ENCODE measurements around the gene DDX4. TPM values are rescaled to one million over a fixed set of nuclear protein-coding genes. Genes with fewer than 3 reads are reported as not detected.

The DDX4 gene
- total RNA-seq, 4 donors from 2014 or later = 0.21 TPM; not detected in 3

- 91% methylated on average over 3 of the region's 3 CpGs for WGBS, 2 donors
- Histone ChIP-seq H3K4me3 (no peak overlapping the region), H3K36me3 (peaks cover 0 to 16% (median 0%) of the 10 kb centered on the region in 3 donors), H3K9me3 (no peaks in the 10 kb centered on the region), H3K27me3 (no peaks in the 10 kb centered on the region), H3K4me1 (no peaks in the 10 kb centered on the region), H3K27ac (no peak overlapping the region)
- TF ChIP-seq CTCF (IDR thresholded peaks at IDR 0.05) = no peak
- TF ChIP-seq POLR2A (IDR thresholded peaks at IDR 0.05) = no peak
- no peak for TF ChIP-seq EP300 (IDR thresholded peaks at IDR 0.05)
- no peak for DNase-seq (ENCODE audit: low spot score in 2 of 2)
Observed at GRCh38 chr5:55699041-55699688, 38.7 kb upstream of the DDX4 start.

GRCh38 chr5:55700745-55701144, 37.1 kb upstream of the DDX4 start:
- Histone ChIP-seq H3K9me3 (no peaks in the 10 kb centered on the region), H3K27me3 (no peaks in the 10 kb centered on the region), H3K27ac (no peak overlapping the region), H3K36me3 (peaks cover 0 to 16% (median 0%) of the 10 kb centered on the region in 3 donors), H3K4me3 (no peak overlapping the region), H3K4me1 (no peaks in the 10 kb centered on the region)
- TF ChIP-seq POLR2A (IDR thresholded peaks at IDR 0.05) (no peak), EP300 (IDR thresholded peaks at IDR 0.05) (no peak), CTCF (IDR thresholded peaks at IDR 0.05) (no peak)
- DNase-seq (ENCODE audit: low spot score in 2 of 2) = no peak
- WGBS, 2 donors = 50 to 96% methylated on average over 2 of the region's 2 CpGs

- no peak for DNase-seq (ENCODE audit: low spot score in 2 of 2)
- WGBS, 2 donors = 85 to 90% methylated on average over 3 of the region's 3 CpGs
- Histone ChIP-seq H3K9me3 (no peaks in the 10 kb centered on the region), H3K36me3 (peaks cover 0 to 16% (median 0%) of the 10 kb centered on the region in 3 donors), H3K27ac (no peak overlapping the region), H3K4me3 (no peak overlapping the region), H3K27me3 (no peaks in the 10 kb centered on the region), H3K4me1 (no peaks in the 10 kb centered on the region)
- no peak for TF ChIP-seq CTCF (IDR thresholded peaks at IDR 0.05)
Observed at GRCh38 chr5:55701462-55702103, 36.3 kb upstream of the DDX4 start.

- no peak overlapping the region for H3K4me3 ChIP-seq
- TF ChIP-seq POLR2A (IDR thresholded peaks at IDR 0.05) = no peak
- no peak for TF ChIP-seq CTCF (IDR thresholded peaks at IDR 0.05)
- no peak for TF ChIP-seq EP300 (IDR thresholded peaks at IDR 0.05)
- DNase-seq (ENCODE audit: low spot score in 2 of 2) = no peak
- H3K4me1 ChIP-seq = no peaks in the 10 kb centered on the region
- no peaks in the 10 kb centered on the region for H3K9me3 ChIP-seq
- peaks cover 0 to 6% (median 0%) of the 10 kb centered on the region in 3 donors for H3K36me3 ChIP-seq
- WGBS, 2 donors = 12 to 18% methylated on average over 1 of the region's 1 CpG
- H3K27ac ChIP-seq = no peak overlapping the region
- H3K27me3 ChIP-seq = no peaks in the 10 kb centered on the region
Observed at GRCh38 chr5:55702598-55703345, 35.1 kb upstream of the DDX4 start.

- DNase-seq (ENCODE audit: low spot score in 2 of 2) = no peak
- peaks cover 0 to 10% (median 2%) of the 10 kb centered on the region in 4 donors for H3K4me1 ChIP-seq
- H3K27ac ChIP-seq = no peak overlapping the region
- no peaks in the 10 kb centered on the region for H3K9me3 ChIP-seq
- H3K27me3 ChIP-seq = no peaks in the 10 kb centered on the region
- H3K4me3 ChIP-seq = no peak overlapping the region
- H3K36me3 ChIP-seq = peaks cover 0 to 15% (median 0%) of the 10 kb centered on the region in 3 donors
- no peak for TF ChIP-seq CTCF (IDR thresholded peaks at IDR 0.05)
- TF ChIP-seq EP300 (IDR thresholded peaks at IDR 0.05) = no peak
- TF ChIP-seq POLR2A (IDR thresholded peaks at IDR 0.05) = no peak
Observed at GRCh38 chr5:55706230-55706629, 31.6 kb upstream of the DDX4 start.

Data from tibial nerve (tissue), 4 donors.